ENCODE data around the gene PPP3CA.

- TF ChIP-seq CTCF (IDR thresholded peaks at IDR 0.05) (no peak), POLR2AphosphoS5 (IDR thresholded peaks at IDR 0.05) (peak; percentile 40)
These were observed 232.4 kb downstream of the PPP3CA start for GRCh38 chr4:101114936-101115372.
